ENCODE results near the gene AGL. TPM values are rescaled to one million over a fixed set of nuclear protein-coding genes. Genes with fewer than 3 reads are reported as not detected.

AGL gene
- total and polyA plus RNA-seq, 2 of the 13 experiments (the other 11 are each of a cell fraction or from before 2014, with no cell fraction given): 4.3 to 13.1 TPM

DNA sequence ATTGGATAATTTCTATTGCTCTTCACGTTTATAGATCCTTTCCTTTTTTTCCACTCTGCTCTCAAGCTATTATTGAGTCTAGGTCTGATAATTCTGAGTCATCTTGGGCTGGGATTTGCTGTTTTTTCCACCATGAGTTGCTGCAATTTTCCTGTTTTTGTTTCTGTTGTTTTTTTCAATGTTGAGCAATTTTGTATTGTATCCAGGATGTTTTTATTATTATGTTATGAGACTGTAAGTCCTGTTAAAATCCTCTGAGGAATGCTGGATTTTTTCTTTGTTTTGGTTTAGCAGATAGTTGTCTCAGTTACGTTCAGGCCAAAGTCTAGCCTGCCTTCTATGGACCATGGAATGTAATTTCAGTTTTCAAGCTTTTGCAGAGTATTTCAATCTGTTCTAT lies 106.6 kb downstream of the AGL start (continued):
- TF ChIP-seq BORCS8-MEF2B (CRISPR knock-in tag; IDR thresholded peaks at IDR 0.05) (no peak), SOX5 (CRISPR knock-in tag; IDR thresholded peaks at IDR 0.05; ENCODE audit: borderline replicate concordance) (peak; percentile 53; the same call in 1 of the 2 replicates), SOX13 (IDR thresholded peaks at IDR 0.05) (no peak), SOX13 (CRISPR knock-in tag; conservative IDR thresholded peaks at IDR 0.05 in 1 of 2, IDR thresholded peaks at IDR 0.05 in 1 of 2) (peak in 1 of 2 experiments; percentile 60; a peak in 2 of 4 replicates), FOXJ3 (CRISPR knock-in tag; IDR thresholded peaks at IDR 0.05; ENCODE audit: borderline replicate concordance) (no peak), ZNF709 (CRISPR knock-in tag; IDR thresholded peaks at IDR 0.05) (no peak), SRSF4 (IDR thresholded peaks at IDR 0.05; ENCODE audit: low read depth, low read length, poor library complexity, severe bottlenecking) (no peak), SP140L (CRISPR knock-in tag; IDR thresholded peaks at IDR 0.05; ENCODE audit: borderline replicate concordance) (no peak), STAG1 (CRISPR knock-in tag; IDR thresholded peaks at IDR 0.05) (no peak), XBP1 (CRISPR knock-in tag; IDR thresholded peaks at IDR 0.05) (no peak), SPEN (CRISPR knock-in tag; IDR thresholded peaks at IDR 0.05; ENCODE audit: low read depth) (no peak), CEBPG (CRISPR knock-in tag; IDR thresholded peaks at IDR 0.05) (peak; percentile 7; the same call in 1 of the 2 replicates), IKZF4 (CRISPR knock-in tag; IDR thresholded peaks at IDR 0.05; ENCODE audit: borderline replicate concordance, low read depth, not compliant biosample characterization) (no peak), ERF (CRISPR knock-in tag; IDR thresholded peaks at IDR 0.05) (no peak), SOX6 (IDR thresholded peaks at IDR 0.05) (no peak), SOX6 (CRISPR knock-in tag; IDR thresholded peaks at IDR 0.05) (peak; percentile 30; the same call in 1 of the 2 replicates), BCL6 (CRISPR knock-in tag; IDR thresholded peaks at IDR 0.05) (no peak), FOXP1 (IDR thresholded peaks at IDR 0.05) (peak; percentile 54; the same call in 1 of the 2 replicates), FOXP1 (CRISPR knock-in tag; IDR thresholded peaks at IDR 0.05) (peak; percentile 34; the same call in 1 of the 2 replicates)
- TF ChIP-seq, protein P1, sequence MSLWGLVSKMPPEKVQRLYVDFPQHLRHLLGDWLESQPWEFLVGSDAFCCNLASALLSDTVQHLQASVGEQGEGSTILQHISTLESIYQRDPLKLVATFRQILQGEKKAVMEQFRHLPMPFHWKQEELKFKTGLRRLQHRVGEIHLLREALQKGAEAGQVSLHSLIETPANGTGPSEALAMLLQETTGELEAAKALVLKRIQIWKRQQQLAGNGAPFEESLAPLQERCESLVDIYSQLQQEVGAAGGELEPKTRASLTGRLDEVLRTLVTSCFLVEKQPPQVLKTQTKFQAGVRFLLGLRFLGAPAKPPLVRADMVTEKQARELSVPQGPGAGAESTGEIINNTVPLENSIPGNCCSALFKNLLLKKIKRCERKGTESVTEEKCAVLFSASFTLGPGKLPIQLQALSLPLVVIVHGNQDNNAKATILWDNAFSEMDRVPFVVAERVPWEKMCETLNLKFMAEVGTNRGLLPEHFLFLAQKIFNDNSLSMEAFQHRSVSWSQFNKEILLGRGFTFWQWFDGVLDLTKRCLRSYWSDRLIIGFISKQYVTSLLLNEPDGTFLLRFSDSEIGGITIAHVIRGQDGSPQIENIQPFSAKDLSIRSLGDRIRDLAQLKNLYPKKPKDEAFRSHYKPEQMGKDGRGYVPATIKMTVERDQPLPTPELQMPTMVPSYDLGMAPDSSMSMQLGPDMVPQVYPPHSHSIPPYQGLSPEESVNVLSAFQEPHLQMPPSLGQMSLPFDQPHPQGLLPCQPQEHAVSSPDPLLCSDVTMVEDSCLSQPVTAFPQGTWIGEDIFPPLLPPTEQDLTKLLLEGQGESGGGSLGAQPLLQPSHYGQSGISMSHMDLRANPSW (CRISPR knock-in tag; IDR thresholded peaks at IDR 0.05; ENCODE audit: borderline replicate concordance): no peak
- TF ChIP-seq, protein P2, sequence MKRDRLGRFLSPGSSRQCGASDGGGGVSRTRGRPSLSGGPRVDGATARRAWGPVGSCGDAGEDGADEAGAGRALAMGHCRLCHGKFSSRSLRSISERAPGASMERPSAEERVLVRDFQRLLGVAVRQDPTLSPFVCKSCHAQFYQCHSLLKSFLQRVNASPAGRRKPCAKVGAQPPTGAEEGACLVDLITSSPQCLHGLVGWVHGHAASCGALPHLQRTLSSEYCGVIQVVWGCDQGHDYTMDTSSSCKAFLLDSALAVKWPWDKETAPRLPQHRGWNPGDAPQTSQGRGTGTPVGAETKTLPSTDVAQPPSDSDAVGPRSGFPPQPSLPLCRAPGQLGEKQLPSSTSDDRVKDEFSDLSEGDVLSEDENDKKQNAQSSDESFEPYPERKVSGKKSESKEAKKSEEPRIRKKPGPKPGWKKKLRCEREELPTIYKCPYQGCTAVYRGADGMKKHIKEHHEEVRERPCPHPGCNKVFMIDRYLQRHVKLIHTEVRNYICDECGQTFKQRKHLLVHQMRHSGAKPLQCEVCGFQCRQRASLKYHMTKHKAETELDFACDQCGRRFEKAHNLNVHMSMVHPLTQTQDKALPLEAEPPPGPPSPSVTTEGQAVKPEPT (CRISPR knock-in tag; IDR thresholded peaks at IDR 0.05; ENCODE audit: low read depth): no peak
- TF ChIP-seq, protein P3, sequence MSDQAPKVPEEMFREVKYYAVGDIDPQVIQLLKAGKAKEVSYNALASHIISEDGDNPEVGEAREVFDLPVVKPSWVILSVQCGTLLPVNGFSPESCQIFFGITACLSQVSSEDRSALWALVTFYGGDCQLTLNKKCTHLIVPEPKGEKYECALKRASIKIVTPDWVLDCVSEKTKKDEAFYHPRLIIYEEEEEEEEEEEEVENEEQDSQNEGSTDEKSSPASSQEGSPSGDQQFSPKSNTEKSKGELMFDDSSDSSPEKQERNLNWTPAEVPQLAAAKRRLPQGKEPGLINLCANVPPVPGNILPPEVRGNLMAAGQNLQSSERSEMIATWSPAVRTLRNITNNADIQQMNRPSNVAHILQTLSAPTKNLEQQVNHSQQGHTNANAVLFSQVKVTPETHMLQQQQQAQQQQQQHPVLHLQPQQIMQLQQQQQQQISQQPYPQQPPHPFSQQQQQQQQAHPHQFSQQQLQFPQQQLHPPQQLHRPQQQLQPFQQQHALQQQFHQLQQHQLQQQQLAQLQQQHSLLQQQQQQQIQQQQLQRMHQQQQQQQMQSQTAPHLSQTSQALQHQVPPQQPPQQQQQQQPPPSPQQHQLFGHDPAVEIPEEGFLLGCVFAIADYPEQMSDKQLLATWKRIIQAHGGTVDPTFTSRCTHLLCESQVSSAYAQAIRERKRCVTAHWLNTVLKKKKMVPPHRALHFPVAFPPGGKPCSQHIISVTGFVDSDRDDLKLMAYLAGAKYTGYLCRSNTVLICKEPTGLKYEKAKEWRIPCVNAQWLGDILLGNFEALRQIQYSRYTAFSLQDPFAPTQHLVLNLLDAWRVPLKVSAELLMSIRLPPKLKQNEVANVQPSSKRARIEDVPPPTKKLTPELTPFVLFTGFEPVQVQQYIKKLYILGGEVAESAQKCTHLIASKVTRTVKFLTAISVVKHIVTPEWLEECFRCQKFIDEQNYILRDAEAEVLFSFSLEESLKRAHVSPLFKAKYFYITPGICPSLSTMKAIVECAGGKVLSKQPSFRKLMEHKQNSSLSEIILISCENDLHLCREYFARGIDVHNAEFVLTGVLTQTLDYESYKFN (CRISPR knock-in tag; conservative IDR thresholded peaks at IDR 0.05): peak; percentile 35; the same call in 1 of the 2 replicates
- TF ChIP-seq, protein P4, sequence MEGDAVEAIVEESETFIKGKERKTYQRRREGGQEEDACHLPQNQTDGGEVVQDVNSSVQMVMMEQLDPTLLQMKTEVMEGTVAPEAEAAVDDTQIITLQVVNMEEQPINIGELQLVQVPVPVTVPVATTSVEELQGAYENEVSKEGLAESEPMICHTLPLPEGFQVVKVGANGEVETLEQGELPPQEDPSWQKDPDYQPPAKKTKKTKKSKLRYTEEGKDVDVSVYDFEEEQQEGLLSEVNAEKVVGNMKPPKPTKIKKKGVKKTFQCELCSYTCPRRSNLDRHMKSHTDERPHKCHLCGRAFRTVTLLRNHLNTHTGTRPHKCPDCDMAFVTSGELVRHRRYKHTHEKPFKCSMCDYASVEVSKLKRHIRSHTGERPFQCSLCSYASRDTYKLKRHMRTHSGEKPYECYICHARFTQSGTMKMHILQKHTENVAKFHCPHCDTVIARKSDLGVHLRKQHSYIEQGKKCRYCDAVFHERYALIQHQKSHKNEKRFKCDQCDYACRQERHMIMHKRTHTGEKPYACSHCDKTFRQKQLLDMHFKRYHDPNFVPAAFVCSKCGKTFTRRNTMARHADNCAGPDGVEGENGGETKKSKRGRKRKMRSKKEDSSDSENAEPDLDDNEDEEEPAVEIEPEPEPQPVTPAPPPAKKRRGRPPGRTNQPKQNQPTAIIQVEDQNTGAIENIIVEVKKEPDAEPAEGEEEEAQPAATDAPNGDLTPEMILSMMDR (CRISPR knock-in tag; IDR thresholded peaks at IDR 0.05): peak; percentile 46

Measured in HepG2 (cell line).